ENCODE results near the gene PAQR8. TPM values are rescaled to one million over a fixed set of nuclear protein-coding genes. Genes with fewer than 3 reads are reported as not detected.

The PAQR8 gene
- total RNA-seq, 6 experiments from 2014 or later, result 2.8 to 3.8 (median 3.1) TPM

DNA sequence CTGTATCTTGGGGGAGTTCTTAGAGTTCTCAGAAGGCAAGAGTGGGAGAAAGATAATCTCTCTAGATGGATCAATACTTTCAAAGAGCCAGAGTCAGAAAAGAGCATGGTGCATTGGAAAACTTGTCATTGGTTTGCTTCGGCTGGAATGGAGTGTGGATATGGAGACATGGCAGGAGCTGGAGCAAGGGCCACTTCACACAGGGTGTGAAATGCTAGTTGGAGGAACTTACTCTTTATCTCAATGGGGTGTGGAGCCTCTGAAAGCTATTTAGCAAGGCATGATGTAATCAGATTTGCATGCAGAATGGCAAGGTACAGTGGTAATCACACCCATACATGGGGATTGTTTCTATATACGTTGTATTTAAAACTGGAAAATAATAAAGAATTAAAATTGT, 31.5 kb upstream of the PAQR8 start:
- Mint-ChIP-seq H3K36me3 (ENCODE audit: low read depth) (no peaks in the 10 kb centered on the region), H3K27me3 (ENCODE audit: insufficient read depth) (peaks cover 3% of the 10 kb centered on the region), H3K27ac (no peak overlapping the region), H3K4me3 (no peak overlapping the region), H3K4me1 (ENCODE audit: low read depth) (peaks cover 10% of the 10 kb centered on the region), H3K9me3 (no peaks in the 10 kb centered on the region)
- no peak for DNase-seq
- TF ChIP-seq, protein P1, sequence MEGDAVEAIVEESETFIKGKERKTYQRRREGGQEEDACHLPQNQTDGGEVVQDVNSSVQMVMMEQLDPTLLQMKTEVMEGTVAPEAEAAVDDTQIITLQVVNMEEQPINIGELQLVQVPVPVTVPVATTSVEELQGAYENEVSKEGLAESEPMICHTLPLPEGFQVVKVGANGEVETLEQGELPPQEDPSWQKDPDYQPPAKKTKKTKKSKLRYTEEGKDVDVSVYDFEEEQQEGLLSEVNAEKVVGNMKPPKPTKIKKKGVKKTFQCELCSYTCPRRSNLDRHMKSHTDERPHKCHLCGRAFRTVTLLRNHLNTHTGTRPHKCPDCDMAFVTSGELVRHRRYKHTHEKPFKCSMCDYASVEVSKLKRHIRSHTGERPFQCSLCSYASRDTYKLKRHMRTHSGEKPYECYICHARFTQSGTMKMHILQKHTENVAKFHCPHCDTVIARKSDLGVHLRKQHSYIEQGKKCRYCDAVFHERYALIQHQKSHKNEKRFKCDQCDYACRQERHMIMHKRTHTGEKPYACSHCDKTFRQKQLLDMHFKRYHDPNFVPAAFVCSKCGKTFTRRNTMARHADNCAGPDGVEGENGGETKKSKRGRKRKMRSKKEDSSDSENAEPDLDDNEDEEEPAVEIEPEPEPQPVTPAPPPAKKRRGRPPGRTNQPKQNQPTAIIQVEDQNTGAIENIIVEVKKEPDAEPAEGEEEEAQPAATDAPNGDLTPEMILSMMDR (IDR thresholded peaks at IDR 0.05), result no peak

DNA sequence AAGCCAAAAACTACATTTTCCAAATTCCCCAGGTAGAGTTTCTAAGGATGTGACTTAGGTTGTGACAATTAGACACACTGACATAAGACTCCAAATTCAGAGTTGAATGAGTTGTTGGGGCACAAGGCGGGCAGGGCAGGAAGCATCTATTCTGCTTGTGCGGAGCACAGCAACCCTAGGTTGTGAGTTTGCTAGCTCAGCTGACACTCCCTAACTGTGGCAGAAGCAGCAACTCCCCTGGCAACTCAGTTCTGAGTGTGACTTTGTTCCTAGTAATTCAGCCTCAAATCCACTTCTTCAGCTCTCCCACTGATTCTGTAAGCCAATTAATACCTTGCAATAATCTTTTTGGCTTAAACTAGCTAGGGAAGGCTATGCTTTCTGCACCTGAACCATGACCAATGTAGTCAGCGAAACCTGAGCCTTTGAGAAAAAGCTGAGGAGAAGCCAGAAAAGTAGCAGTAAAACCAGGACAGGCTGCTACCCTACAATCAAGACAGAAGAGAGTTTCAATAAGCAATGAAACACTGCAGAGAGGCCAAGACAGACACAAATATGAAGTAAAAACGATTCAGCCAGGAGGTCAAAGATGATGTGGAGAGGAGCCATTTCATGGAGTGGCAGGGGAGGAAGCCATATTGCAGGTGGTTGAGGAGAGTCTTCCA, 30.0 kb upstream of the PAQR8 start:
- TF ChIP-seq, protein P1 (IDR thresholded peaks at IDR 0.05), result no peak
- Mint-ChIP-seq H3K9me3 (no peaks in the 10 kb centered on the region), H3K27ac (no peak overlapping the region), H3K4me1 (ENCODE audit: low read depth) (peaks cover 10% of the 10 kb centered on the region), H3K4me3 (no peak overlapping the region), H3K36me3 (ENCODE audit: low read depth) (no peaks in the 10 kb centered on the region), H3K27me3 (ENCODE audit: insufficient read depth) (peaks cover 3% of the 10 kb centered on the region)
- no peak for DNase-seq

DNA sequence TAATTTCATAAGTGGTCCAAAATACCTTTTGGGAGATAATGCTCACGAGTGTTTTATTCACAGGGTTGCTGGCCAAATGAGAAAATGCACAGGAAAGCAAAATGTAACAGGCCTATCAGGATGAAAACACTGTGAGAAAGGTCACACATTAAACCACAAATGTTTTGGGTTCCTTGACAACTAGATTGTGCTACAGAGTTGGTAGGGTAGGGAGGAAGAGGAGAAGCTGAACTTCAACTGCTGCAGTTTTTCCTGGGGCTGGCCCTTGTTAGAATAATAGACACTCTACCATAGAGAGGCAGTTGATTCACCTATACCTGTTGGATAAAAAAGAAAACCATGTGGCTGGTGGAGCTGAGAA, 28.1 kb upstream of the PAQR8 start:
- Mint-ChIP-seq H3K27me3 (ENCODE audit: insufficient read depth) (peaks cover 7% of the 10 kb centered on the region), H3K4me1 (ENCODE audit: low read depth) (peaks cover 17% of the 10 kb centered on the region), H3K36me3 (ENCODE audit: low read depth) (no peaks in the 10 kb centered on the region), H3K27ac (no peak overlapping the region), H3K9me3 (no peaks in the 10 kb centered on the region), H3K4me3 (no peak overlapping the region)
- TF ChIP-seq, protein P1 (IDR thresholded peaks at IDR 0.05), result no peak
- DNase-seq, result no peak

DNA sequence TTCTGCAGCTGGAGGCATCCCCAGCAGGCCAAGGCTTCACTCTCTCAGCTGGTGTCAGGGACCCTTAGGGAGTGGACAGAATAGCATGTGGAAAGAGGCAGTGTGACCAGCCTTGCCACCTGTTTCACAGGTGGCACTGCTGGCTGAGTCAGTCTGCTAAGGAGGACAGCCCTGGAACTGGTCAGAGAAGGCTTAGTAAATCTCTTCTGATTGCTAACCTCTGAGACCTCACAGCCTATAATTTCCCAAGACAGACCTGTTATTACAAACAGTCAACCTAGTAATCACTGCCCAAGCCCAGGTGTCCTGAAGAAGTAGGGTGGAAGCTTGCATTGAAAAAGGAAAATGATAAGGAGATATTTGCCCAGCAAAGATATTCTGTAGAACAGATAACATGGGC, 26.4 kb upstream of the PAQR8 start:
- Mint-ChIP-seq H3K36me3 (ENCODE audit: low read depth) (no peaks in the 10 kb centered on the region), H3K9me3 (no peaks in the 10 kb centered on the region)
- TF ChIP-seq, protein P1 (IDR thresholded peaks at IDR 0.05), result no peak

DNA sequence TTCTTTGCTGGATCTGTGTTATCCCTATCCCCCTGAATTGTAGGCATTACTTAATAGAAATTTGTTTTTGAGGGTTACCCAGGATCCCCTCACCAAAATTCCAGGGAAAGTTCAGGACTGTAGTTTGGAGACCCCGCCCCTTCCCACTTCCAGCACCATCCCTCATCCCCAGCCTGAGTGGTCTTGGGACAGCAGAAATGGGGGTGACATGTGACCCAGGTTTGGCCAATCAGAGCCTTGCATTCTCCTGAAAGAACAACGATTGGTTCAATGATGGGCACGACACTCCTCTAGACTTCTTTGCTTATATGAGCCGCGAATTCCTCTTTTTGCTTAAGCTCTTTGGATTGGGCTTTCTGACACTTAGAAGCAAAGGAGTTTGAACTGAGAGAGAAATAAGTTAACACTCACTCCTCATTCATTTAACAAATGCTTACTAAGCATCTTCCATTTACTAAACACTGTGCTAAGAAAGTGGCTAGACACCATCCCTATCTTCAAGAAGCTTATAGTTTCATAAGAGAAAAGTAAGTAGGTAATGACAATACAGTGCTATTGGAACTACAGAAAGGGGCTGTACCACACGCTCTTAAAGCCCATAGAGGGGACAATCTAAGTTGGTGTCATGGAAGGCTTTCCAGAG, 24.9 kb upstream of the PAQR8 start:
- no peak for DNase-seq
- peaks cover 35% of the 10 kb centered on the region for H3K4me1 Mint-ChIP-seq (ENCODE audit: low read depth)

More for the DNA sequence above, 26.4 kb upstream of the PAQR8 start:
- Mint-ChIP-seq H3K27me3 (ENCODE audit: insufficient read depth) (peaks cover 9% of the 10 kb centered on the region), H3K4me3 (no peak overlapping the region), H3K4me1 (ENCODE audit: low read depth) (peaks cover 26% of the 10 kb centered on the region), H3K27ac (no peak overlapping the region)
- DNase-seq, result no peak

More for the DNA sequence above, 24.9 kb upstream of the PAQR8 start:
- Mint-ChIP-seq H3K4me3 (no peak overlapping the region), H3K27ac (no peak overlapping the region), H3K36me3 (ENCODE audit: low read depth) (no peaks in the 10 kb centered on the region), H3K9me3 (no peaks in the 10 kb centered on the region), H3K27me3 (ENCODE audit: insufficient read depth) (peaks cover 9% of the 10 kb centered on the region)
- TF ChIP-seq, protein P1 (IDR thresholded peaks at IDR 0.05), result no peak

Measured in HFFc6 (cell line).